Mesodermal cell (in vitro differentiated cells): ENCODE results near the gene CORO7.

ENCODE experiments used
- H3K27ac ChIP-seq: 2 replicates; pipeline ENCODE4 v1.7.0; 2013; ENCODE audit warnings: mild to moderate bottlenecking, low read depth, low read length, moderate library complexity; ENCODE audit not compliant: severe bottlenecking
- H3K36me3 ChIP-seq: 2 replicates; pipeline ENCODE4 v1.7.1; 2013; ENCODE audit warnings: mild to moderate bottlenecking, low read length, moderate library complexity; ENCODE audit not compliant: control insufficient read depth, insufficient read depth
- H3K4me1 ChIP-seq: one replicate; pipeline ENCODE4 v1.7.1; 2013; ENCODE audit warnings: mild to moderate bottlenecking, low read length; ENCODE audit not compliant: insufficient read depth, control insufficient read depth, poor library complexity, severe bottlenecking
- H3K4me3 ChIP-seq: 2 replicates; pipeline ENCODE4 v1.7.0; 2013; ENCODE audit warnings: low read length, control low read depth, mild to moderate bottlenecking; ENCODE audit not compliant: insufficient read depth, poor library complexity, severe bottlenecking; ENCODE audit errors: extremely low read depth
- H3K9me3 ChIP-seq: 2 replicates; pipeline ENCODE4 v1.7.1; 2013; ENCODE audit warnings: mild to moderate bottlenecking, low read length, moderate library complexity; ENCODE audit not compliant: control insufficient read depth
- WGBS, 2 experiments: methylation state at CpG; one replicate each; pipeline ENCODE4 v1.1.5; 2013; ENCODE audit warnings: missing lambda C conversion rate in 2 of 2; ENCODE audit not compliant: insufficient coverage in 2 of 2; 5-methylcytosine and 5-hydroxymethylcytosine counted together

CORO7 gene

GRCh38 chr16:4375717-4376116 is 40.7 kb downstream of the CORO7 start:
- peaks cover 63% of the 10 kb centered on the region for H3K4me1 ChIP-seq
- 90 to 94% methylated on average over 13 to 14 of the region's 15 CpGs for WGBS, 2 experiments
- H3K27ac ChIP-seq: no peak overlapping the region

GRCh38 chr16:4373909-4374742 is 42.3 kb downstream of the CORO7 start:
- H3K4me1 ChIP-seq: peaks cover 64% of the 10 kb centered on the region
- peak overlapping the region; percentile 70 for H3K4me3 ChIP-seq
- peak overlapping the region; percentile 87 for H3K27ac ChIP-seq
- peaks cover 3% of the 10 kb centered on the region for H3K36me3 ChIP-seq
- no peaks in the 10 kb centered on the region for H3K9me3 ChIP-seq
- WGBS, 2 experiments: 16 to 43% methylated on average over 5 to 14 of the region's 30 CpGs

More at GRCh38 chr16:4375717-4376116, 40.7 kb downstream of the CORO7 start:
- H3K36me3 ChIP-seq: peaks cover 3% of the 10 kb centered on the region
- H3K4me3 ChIP-seq: no peak overlapping the region
- no peaks in the 10 kb centered on the region for H3K9me3 ChIP-seq

GRCh38 chr16:4373356-4373908 is 43.0 kb downstream of the CORO7 start:
- H3K36me3 ChIP-seq: peaks cover 3% of the 10 kb centered on the region
- H3K4me1 ChIP-seq: peaks cover 67% of the 10 kb centered on the region
- H3K27ac ChIP-seq: peak overlapping the region; percentile 87
- H3K4me3 ChIP-seq: peak overlapping the region; percentile 70
- WGBS, 2 experiments: 52 to 61% methylated on average over 7 to 9 of the region's 9 CpGs
- no peaks in the 10 kb centered on the region for H3K9me3 ChIP-seq

- Histone ChIP-seq H3K4me3 (peak overlapping the region; percentile 70), H3K27ac (peak overlapping the region; percentile 87), H3K36me3 (peaks cover 3% of the 10 kb centered on the region), H3K4me1 (peaks cover 62% of the 10 kb centered on the region), H3K9me3 (no peaks in the 10 kb centered on the region)
- 30 to 61% methylated on average over 5 to 8 of the region's 10 CpGs for WGBS, 2 experiments
Measured at GRCh38 chr16:4372578-4373355, 43.6 kb downstream of the CORO7 start.

- H3K4me3 ChIP-seq: peak overlapping the region; percentile 70
- H3K9me3 ChIP-seq: no peaks in the 10 kb centered on the region
- H3K4me1 ChIP-seq: peaks cover 61% of the 10 kb centered on the region
- WGBS, 2 experiments: 2% methylated on average over 26 to 39 of the region's 43 CpGs
- H3K27ac ChIP-seq: peak overlapping the region; percentile 41
- peaks cover 3% of the 10 kb centered on the region for H3K36me3 ChIP-seq
Measured at GRCh38 chr16:4372001-4372577, 44.3 kb downstream of the CORO7 start.

- H3K27ac ChIP-seq: peak within 1 kb of the TSS; percentile 59
- no peaks in the 10 kb centered on the region for H3K9me3 ChIP-seq
- 9 to 19% methylated on average over 18 to 40 of the region's 50 CpGs for WGBS, 2 experiments
- peak within 1 kb of the TSS; percentile 70 for H3K4me3 ChIP-seq
- H3K4me1 ChIP-seq: peaks cover 55% of the 10 kb centered on the region
- H3K36me3 ChIP-seq: peaks cover 3% of the 10 kb centered on the region
Measured at GRCh38 chr16:4371357-4372000, 44.9 kb downstream of the CORO7 start, which contains the start of gene VASN. TSS of gene VASN (plus strand) at chr16:4371848. CDS start at chr16:4380878, 9,030 bp downstream.

GRCh38 chr16:4370570-4371356 is 45.6 kb downstream of the CORO7 start:
- Histone ChIP-seq H3K4me1 (peaks cover 48% of the 10 kb centered on the region), H3K27ac (peak overlapping the region; percentile 59), H3K9me3 (no peaks in the 10 kb centered on the region), H3K4me3 (no peak overlapping the region), H3K36me3 (peaks cover under 1% of the 10 kb centered on the region)
- WGBS, 2 experiments: 96 to 98% methylated on average over 7 to 8 of the region's 14 CpGs

GRCh38 chr16:4370151-4370550 is 46.2 kb downstream of the CORO7 start:
- WGBS, 2 experiments: 92 to 95% methylated on average over 2 to 3 of the region's 3 CpGs
- Histone ChIP-seq H3K27ac (peak overlapping the region; percentile 59), H3K36me3 (no peaks in the 10 kb centered on the region), H3K4me1 (peaks cover 46% of the 10 kb centered on the region), H3K9me3 (no peaks in the 10 kb centered on the region), H3K4me3 (no peak overlapping the region)

- peaks cover 39% of the 10 kb centered on the region for H3K4me1 ChIP-seq
- no peak overlapping the region for H3K4me3 ChIP-seq
- no peaks in the 10 kb centered on the region for H3K9me3 ChIP-seq
- WGBS, 2 experiments: 87 to 91% methylated on average over 10 to 13 of the region's 13 CpGs
- H3K27ac ChIP-seq: no peak overlapping the region
- peaks cover 4% of the 10 kb centered on the region for H3K36me3 ChIP-seq
Measured at GRCh38 chr16:4369007-4369733, 47.2 kb downstream of the CORO7 start.
